HG03575 (cell line): ENCODE measurements around the gene DUSP5.

Experiments
- ATAC-seq: cut with Tn5 transposase; IDR thresholded peaks from one replicate; pipeline ENCODE4 v1.9.1; 2021; ENCODE audit not compliant: unreplicated experiment, insufficient number of reproducible peaks, low FRiP score; ENCODE audit errors: extremely low read depth

DUSP5 gene

DNA sequence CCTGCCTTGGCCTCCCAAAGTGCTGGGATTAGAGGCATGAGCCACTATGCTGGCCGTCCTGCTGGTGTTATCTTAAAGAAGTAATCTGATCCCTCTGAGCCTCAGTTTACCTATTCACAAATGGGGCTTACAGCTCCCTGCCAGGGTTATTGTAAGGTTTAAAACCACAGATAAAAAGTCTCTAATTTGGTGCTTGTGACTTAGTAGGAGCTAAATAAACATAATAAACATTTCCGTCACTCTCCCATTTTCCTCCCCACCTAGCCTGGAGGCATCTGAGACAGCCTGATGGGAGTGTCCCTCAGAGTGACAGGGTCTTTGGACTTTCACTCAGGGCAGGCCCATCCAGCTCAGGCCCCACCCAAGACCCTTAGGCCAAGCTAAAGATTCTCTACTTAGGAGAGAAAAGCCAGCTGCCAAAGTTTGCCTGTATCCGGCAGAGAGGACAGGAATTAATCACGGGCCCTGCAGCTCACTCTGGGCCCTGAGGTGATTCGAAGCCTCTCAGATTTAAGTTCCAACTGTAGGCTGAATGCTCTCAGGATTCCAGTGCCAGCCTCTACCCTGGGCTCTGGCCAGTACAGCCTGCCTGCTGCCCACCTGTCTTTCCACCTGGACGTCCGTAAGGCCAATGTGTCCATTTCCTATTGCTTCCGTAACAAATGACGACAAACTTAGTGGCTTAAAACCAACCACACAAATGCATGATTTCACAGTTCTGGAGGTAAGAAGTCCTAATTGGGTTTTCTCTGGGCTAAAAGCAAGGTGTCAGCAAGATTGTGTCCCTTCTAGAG lies 21.8 kb upstream of the DUSP5 start:
- no peak for ATAC-seq

DNA sequence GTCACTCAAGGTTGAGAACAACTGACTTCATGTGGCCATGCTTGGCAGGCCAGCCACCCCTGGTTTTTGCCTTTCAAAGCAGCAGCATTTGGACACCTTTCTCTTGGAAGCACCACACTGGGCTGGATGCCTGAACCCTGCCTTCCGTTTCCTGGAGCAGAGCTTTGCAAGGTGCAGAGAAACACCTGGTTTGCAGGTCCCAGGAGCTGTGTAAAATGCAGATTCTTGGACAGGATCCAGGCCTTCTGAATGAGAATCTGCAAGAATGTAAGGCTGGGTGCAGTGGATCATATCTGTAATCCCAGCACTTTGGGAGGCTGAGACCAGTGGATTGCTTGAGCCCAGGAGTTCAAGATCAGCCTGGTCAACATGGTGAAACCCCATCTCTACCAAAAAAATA lies 18.0 kb upstream of the DUSP5 start:
- ATAC-seq = no peak

DNA sequence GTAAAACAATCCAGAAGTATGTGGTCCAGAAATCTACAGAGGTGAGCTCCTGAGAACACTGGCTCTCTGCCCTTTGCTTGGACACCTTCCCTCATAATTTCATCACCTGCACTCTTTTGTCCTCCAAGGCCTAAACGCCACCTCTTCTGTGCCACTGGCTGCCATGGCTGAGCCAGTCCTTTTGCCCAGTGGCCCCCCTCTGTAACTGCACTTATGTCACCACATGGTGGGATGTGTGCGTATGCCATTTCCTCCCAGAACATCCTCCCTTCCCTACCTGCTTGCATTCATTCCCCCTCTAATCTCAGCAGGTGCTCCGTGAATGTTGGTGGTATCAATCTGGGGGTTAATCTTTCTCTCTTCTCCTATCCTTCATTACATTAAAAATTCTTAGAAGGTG lies 17.3 kb upstream of the DUSP5 start:
- ATAC-seq = no peak

DNA sequence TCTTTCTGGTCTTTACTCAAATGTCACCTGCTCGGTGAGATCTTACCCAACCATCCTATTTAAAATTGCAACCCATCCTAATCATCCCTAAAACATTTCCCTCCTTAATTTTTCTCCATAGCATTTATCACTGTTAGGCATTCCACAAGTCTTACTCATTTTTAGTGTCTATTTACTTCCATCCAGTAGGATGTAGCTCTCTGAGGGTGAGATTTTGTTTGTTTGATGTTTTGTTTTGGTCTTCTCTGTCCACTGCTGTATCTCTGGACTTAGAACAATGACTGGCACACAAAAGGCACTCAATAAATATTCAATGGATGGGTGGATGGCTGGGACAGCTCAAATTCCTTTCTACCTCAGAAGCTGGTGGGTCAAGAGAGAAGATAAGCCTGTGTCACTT lies 15.8 kb upstream of the DUSP5 start:
- no peak for ATAC-seq

DNA sequence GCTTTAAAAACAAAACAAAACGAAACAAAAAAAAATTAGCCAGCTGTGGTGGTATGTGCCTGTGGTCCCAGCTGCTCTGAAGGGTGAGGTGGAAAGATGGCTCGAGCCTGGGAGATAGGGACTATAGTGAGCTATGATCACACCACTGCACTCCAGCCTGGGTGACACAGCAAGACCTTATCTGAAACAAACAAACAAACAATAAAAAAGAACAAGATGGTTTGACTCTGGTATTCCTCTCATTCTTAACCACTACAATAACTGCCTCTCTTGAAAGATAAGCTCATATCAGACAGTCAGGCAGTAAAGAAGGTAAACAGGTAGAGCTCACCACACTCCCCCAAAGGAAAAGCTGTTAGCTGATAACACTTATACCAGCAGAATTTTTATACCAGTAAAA lies 14.1 kb upstream of the DUSP5 start:
- ATAC-seq = no peak

DNA sequence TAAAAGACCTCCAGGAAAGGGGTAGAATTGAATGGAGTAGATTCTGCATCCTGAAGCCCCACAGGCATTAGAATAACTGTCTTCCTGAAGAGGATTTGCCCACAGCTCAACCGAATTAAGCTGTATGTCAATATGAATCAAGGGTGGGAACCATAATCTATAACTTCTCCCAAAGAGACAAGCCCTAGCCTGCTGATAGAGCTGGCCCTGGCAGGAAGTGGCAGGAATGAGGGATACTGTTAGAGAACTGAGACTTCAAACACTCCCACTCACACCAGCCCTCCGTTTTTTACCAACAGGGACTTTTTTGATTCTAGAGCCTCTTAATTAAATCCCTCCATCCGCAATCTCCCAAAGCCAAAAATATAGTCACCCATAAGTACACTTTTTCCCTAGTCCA lies 12.2 kb upstream of the DUSP5 start:
- ATAC-seq = no peak

DNA sequence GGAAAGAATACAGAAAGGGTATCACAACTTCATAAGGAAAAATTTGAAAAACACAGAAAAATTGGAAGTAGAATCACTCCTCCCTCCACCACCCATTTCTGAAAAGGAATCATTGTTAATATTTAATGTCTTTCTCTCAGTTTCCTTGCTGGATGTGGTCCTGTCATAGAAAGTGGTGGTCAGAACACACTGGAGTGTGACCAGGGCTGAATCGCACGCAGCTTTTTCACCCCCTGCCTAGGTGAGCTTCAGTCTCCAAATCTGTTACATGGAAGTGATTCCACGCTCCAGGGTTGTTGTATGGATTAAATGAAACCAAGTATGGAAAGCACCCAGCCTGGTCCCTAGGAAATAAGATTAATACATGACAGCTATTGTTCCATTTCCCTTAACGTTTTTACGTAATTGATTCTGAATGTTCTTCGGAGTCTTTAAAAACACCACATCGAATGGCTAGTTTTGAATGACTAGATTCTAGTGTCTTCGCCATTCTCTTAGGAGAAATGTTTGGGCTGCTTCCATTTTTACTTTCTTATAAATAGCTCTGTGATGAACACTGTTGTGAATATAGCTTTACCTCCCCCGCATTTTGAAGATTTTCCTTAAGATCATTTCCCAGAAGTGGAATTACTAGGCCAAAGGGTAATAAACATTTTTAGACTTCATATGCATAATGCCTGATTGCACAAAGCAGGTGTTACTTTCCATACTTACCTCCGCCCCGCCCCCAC lies 10.9 kb upstream of the DUSP5 start:
- no peak for ATAC-seq

DNA sequence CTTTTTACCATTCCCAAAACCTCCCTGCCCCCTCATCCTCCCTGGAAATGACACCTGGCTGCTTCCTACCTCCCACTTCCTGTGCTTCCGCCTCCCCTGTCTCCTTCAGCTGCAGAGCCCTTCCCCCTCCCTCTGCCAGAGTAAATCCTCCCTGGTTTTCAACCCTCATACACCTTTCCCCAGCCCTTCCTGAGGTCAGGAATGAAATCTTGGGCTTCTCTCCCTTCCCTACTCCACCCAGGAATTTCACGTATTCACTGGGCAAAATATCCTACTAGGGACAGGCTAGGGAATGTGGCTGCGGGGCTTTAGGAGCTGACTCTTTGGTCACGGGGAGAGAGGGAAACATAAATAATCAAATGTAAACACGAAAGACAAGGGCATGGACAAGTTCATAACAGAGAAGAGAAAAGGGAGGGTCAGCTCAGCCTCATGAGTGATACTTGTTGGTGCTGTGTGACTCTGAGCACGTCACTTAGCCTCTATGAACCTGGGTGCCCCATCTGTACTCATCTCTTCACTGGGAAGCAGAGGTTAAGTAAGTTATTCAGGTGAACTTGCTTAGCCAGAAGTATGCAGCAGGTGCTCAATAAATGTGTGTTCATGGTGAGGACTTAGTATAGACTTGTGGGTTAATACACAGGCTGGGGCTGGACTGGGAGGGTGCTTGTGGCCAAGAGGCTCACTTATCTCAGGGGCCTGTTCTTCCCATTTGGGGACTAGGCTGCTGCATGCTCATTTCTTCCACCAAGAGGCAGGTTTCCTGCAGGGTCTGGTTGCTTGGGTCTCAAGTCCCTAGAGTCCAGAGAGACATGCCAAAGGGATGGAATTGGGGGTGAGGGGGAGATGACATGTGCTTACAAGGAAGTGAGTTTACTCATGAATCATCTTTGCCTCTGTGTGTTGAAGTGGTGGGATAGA lies 10.0 kb upstream of the DUSP5 start:
- ATAC-seq = no peak

DNA sequence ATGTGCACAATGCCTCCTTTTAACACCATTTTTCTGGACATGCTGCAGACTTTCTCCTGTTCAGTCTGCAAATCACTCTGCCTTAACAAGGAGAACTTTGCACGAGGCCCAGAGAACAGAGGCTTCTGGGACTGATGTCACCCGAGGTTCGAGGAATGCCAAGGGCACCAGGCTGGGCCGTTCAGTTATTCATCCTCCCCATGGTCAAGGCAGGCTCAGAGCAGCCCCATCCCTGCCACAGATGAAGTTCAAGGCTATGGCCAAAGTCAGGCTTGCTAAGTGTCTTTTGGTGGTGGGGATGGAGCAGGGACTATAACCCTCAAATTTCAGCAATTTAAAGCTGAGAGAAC lies 9.4 kb upstream of the DUSP5 start:
- ATAC-seq = no peak

DNA sequence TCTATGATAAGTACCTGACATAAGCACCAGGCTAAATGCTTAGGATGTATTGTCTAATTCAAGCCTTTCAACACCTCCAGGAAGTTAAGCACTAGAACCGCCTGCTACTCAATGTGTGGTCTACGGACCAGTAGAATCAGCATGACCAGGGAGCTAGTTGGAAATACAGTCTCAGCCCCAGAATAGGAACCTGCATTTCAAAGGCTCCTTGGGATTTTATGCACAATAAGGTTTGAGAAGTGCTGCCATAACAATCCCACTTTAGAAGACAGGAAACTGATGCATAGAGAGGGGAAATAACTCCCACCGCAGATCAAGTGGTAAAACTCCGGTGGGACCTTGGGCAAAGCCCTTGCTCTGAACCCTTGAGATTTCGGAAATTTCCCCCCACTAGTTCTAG lies 8.8 kb upstream of the DUSP5 start:
- no peak for ATAC-seq

DNA sequence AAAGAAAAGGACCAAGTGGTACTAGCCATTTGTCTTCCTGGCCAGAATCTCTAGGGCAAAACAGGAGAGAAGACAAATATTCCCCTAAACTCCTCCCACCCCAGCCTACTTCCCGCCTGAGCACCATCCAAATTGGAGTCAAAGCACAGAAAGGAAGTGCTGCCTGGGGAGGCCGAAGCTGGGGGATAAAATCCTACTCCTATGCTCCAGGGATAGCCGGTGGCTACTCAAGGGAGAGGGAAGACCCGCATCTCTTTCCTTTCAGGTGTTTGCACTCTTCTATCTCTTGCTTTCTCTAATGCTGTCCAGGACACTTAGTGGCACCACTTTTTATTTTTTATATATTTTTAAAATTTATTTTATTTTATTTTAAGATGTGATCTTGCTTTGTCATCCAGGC lies 7.1 kb upstream of the DUSP5 start:
- no peak for ATAC-seq

DNA sequence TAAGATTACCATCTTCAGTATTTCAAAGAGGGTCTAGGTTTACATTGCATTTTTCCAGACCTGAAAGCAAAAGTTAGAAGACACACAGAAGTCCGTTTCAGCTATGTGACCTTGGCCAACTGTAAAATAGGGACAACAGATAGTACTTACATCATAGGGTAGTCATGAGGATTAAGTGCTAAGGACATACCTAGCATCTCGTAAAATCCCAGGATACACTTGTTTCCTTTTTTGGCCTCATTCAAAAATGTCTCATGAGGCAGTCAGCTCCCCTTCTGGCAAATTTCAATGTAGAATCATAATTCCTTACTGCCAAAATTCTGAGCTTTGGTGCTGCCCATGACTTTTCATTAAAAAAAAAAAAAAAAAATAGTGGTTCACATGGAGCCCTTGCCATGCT lies 6.4 kb upstream of the DUSP5 start:
- ATAC-seq = no peak

DNA sequence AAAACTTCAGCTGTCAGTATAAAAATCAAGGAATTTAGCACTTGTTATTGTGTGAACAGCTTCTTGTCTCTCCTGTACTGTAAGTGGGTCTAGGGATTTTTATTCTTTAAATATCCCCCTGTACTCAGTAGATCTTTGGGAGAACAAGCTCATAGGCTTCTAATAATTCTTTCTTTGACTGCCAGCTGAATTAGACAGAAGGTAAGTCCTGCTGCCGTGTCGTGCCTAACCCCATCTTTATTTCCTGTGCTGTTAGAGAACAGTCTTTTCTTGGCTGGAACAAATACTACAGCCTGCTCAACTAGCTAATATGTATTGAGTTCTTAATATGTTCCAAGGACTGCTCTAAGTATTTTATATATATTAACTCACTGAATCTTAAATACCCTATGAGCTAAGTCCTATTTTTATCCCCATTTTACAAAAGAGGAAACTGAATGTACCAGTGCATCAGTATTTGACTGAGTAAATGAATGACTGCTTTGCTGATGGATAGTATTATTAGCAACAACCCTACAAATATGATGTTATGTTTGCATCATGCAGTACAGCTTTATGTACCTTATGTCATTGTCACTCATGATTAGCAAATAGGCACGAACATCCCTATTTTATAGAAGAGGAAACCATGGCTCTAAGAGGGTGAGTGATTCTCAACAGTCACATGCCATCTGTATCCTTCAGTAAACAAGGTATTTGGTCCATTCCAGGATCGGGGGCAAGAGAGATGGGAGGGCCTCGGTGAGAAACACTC lies 5.5 kb upstream of the DUSP5 start:
- no peak for ATAC-seq

DNA sequence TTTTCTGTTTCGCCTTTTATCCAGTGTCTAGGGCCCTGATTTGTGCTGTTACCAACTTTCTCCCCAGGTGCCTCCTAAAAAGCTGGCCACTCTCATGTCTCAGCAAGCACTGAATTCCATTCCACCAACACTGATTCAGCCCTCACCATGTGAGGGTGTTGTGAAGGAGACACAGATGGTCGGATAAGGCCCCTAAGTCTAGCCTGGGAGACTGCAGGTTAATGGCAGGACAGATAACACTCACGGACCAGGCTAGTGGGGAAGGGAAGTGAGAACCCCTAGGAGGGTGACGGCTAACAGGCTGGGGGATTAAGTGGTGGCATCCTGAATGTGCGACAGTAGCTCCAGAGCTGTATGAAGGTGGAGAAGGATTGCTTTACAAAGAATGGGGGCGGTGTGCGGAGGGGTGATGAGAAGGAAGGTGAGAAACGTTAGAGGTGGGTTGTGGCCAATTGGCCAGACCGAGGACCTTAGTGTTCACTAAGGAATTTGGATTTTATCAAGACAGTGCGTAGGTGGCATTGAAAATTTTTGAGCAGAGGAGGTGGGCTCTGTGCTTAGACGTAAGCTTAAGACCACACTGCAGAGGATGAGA lies 3.8 kb upstream of the DUSP5 start:
- ATAC-seq = no peak

DNA sequence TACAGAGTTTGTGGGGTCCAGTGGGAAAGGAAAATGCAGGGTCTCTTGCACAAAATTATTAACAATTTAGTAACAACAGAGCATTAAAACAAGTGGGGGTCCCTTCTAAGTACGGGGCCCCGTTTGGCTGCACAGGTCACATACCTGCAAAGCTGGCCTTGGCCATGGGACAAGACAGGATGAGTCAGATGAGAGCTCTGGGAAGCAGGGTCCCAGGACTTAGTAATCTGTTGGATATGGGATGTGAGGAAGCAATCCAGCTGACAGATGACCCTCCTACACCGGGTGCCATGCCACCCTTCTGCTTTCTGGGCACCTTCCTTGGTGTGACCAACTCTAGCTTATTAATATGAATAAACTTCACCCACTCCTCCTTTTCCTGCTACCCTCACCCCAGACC lies 3.2 kb upstream of the DUSP5 start:
- no peak for ATAC-seq

DNA sequence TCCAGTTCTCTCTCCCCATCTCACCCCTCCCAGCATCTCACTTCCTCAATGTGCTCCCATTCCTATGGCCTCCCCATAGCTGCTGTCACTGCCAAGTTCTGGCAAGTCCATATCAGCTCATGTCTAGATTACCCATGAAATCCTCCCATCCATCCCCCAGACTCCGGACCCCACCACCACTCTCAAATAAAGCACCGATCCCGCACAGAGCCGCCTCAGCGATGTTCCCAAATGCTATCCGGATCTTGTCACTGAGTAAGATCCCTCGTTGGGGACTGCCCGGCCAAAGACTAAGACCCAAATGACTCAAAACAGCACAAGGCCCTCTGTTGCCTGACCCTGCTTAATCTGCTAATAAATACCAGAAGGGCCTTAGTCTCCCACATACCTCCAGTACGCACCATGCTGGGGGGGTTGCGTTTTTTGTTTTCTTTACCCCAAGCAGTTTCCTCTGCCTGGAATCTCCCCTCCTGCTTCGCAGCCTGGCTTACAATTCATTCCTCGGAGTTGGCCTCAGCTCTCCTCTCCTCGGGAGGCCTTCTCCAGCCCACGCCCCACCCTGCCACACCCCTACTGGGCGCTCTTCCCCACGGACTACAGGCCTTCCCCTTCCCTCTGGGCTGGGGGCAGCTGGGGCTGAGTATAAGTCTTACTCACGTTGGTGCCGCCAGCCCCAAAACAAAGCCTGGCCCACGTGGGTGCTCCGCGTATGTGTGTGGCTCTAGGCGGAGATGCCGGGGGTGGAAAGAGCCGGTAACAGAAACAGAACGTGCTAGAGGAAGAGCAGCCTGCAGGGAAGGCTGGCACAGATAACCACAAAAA lies 1.8 kb upstream of the DUSP5 start:
- ATAC-seq = no peak

DNA sequence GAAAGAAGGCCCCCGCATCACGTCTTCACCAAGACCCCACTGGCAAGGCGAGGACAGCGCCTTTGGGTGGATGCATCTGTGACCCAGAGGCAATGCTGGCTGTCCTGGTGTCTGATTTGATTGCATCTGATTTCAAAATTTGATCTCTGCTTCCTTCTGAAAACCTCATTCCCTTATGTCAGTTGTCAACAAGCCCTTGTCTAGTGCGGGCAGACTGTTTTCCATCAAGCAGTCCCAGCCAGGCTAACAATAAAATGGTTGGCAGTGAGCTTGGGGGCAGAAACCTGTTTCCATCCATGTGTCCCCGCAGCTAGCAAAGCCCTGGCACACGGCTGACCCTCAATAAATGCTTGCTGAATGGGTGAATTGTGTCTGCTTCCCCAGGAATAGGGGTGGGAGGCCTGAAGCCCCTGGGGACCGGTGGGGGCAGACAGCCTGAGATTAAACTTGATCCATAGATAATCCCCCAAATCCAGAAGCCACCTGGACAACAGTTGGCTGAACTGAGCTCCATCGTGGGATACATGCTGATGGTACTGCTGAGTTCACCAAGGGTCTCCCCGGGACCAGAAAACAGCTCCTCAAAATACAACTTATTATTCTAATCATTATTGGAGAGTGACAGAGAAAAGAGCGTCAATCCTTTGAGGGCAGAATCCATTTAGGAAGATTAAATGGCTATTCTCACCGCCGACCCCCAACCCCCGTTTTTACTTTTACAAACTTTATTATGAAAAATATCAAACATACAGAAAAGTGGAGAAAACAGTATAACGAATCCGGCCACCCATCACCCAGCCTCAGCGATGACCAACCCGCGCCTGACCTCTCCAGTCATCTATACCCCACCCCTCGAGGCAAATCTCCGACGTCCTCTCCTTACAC lies 912 bp upstream of the DUSP5 start:
- no peak for ATAC-seq
